Upper lobe of left lung (tissue), 6 donors: ENCODE data around the gene AIMP1. TPM values are rescaled to one million over a fixed set of nuclear protein-coding genes. Genes with fewer than 3 reads are reported as not detected.

ENCODE experiments used
- ATAC-seq, 2 donors: fragments of 200-7000 bp; cut with Tn5 transposase; one replicate each; pipeline ENCODE4 v1.9.1; 2022; ENCODE audit warnings: mild to moderate bottlenecking in 2 of 2, moderate library complexity in 2 of 2; ENCODE audit not compliant: low FRiP score in 2 of 2
- DNase-seq, 2 donors: peaks; one replicate each; pipeline ENCODE4 v3.0.0-alpha.2; 2019 to 2020
- H3K27ac ChIP-seq, 4 donors: fragments of 200-600 bp; sonication (generic); one replicate each; pipeline ENCODE4 v1.5.1; 2016 to 2019
- H3K27me3 ChIP-seq, 4 donors: fragments of 200-600 bp; sonication (generic); one replicate each; pipeline ENCODE4 v1.5.1; 2017 to 2019
- H3K36me3 ChIP-seq, 4 donors: fragments of 200-600 bp; sonication (generic); one replicate each; pipeline ENCODE4 v1.5.1; 2016 to 2019
- H3K4me1 ChIP-seq, 4 donors: fragments of 200-600 bp; sonication (generic); one replicate each; pipeline ENCODE4 v1.5.1; 2018 to 2019
- H3K4me3 ChIP-seq, 4 donors: fragments of 200-600 bp; sonication (generic); one replicate each; pipeline ENCODE4 v1.5.1; 2017 to 2019; ENCODE audit warnings: mild to moderate bottlenecking in 2 of 4, moderate library complexity in 1 of 4
- H3K9me3 ChIP-seq, 4 donors: fragments of 200-600 bp; sonication (generic); one replicate each; pipeline ENCODE4 v1.5.1; 2018 to 2019
- EP300 ChIP-seq, 4 donors: sonication (generic); formaldehyde crosslinking; IDR thresholded peaks; one replicate each; pipeline ENCODE4 v1.5.1; 2017; ENCODE audit warnings: antibody characterized with exemption in 4 of 4, control low read depth in 2 of 4
- POLR2A ChIP-seq, 4 donors: fragments of 450-650 bp; IDR thresholded peaks; one replicate each; pipeline ENCODE4 v1.5.1; 2016 to 2017; ENCODE audit warnings: antibody characterized with exemption in 4 of 4, mild to moderate bottlenecking in 2 of 4
- POLR2AphosphoS5 ChIP-seq, 2 donors: sonication (generic); formaldehyde crosslinking; IDR thresholded peaks; one replicate each; pipeline ENCODE4 v1.5.1; 2017; ENCODE audit warnings: antibody characterized with exemption in 2 of 2
- WGBS, 2 donors: methylation state at CpG; one replicate each; pipeline ENCODE4 v1.1.5; 2017 to 2018; 5-methylcytosine and 5-hydroxymethylcytosine counted together
- total RNA-seq, 6 donors: library from RNA; depleted of rRNA in 4 of 6; stranded (reverse); fragments of >200 nt in 4 of 6; gene quantifications; one replicate each; pipeline versions ENCODE4 v1.1.0 to v1.2.1, GENCODE V29; 2016 to 2021
- TF ChIP-seq, protein P1 (sequence below), 6 experiments: fragments of 450-650 bp in 4 of 6; fragments of 200-600 bp in 2 of 6; sonication (generic) in 2 of 6; IDR thresholded peaks; one replicate each; pipeline ENCODE4 v1.5.1; 2016 to 2019; ENCODE audit warnings: antibody characterized with exemption in 6 of 6
- donor health status: DM: no; HTN: no; CAD: no; lungs with moderate emphysema.
- donor health status: DM: no; HTN: yes; CAD: no; lungs with severe emphysema.

Gene AIMP1
- total RNA-seq, 6 donors from 2014 or later = 9.4 to 38.5 (median 28.4) TPM

DNA sequence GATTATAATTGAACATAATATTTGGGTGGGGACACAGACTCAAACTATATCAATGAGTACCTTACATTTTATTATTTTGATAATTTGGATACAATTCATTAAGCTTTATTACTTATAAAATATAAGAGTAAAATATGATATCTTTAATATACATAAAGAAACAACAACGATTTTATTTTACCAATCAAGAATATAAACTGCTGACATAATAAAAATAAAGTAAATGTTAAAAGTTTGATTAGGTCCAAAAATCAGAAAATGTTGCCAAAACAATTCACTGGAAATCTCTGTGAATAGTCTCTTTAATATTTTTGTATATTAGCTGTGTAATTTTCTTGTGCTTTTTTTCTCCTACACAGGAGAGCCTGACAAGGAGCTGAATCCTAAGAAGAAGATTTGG lies 30.8 kb downstream of the AIMP1 start:
- Histone ChIP-seq H3K4me3 (no peak overlapping the region), H3K9me3 (no peaks in the 10 kb centered on the region), H3K36me3 (peaks cover 0 to 47% (median 7%) of the 10 kb centered on the region in 4 donors), H3K27me3 (no peaks in the 10 kb centered on the region), H3K27ac (no peak overlapping the region), H3K4me1 (no peaks in the 10 kb centered on the region)
- DNase-seq (no peak), ATAC-seq (no peak)
- TF ChIP-seq POLR2A (IDR thresholded peaks at IDR 0.05) = no peak
- WGBS, 2 donors = 91 to 97% methylated on average over 1 of the region's 1 CpG

DNA sequence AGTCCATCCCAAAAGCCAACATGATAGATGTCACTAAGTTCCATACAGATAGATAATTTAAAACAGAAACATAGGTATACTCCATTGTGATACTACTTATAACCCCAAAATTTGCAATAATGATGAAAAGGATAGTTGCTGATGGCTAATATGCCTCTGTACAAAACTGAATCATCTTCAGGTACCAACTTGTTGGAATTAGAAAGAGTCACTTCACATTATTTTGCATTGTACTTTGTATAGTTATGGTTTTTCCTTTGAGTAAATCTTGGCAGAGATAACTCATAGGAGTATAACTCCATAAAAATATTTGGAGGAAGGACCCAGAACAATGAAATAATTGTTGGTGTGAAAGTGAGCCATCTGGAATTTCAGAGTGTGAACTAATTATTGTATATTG lies 34.7 kb downstream of the AIMP1 start:
- Histone ChIP-seq H3K9me3 (no peaks in the 10 kb centered on the region), H3K27ac (no peak overlapping the region), H3K4me1 (no peaks in the 10 kb centered on the region), H3K36me3 (peaks cover 0 to 51% (median 7%) of the 10 kb centered on the region in 4 donors), H3K4me3 (no peak overlapping the region), H3K27me3 (no peaks in the 10 kb centered on the region)
- DNase-seq = no peak
- TF ChIP-seq POLR2A (IDR thresholded peaks at IDR 0.05) (no peak), POLR2AphosphoS5 (IDR thresholded peaks at IDR 0.05) (no peak), EP300 (IDR thresholded peaks at IDR 0.05) (no peak)
- TF ChIP-seq, protein P1, sequence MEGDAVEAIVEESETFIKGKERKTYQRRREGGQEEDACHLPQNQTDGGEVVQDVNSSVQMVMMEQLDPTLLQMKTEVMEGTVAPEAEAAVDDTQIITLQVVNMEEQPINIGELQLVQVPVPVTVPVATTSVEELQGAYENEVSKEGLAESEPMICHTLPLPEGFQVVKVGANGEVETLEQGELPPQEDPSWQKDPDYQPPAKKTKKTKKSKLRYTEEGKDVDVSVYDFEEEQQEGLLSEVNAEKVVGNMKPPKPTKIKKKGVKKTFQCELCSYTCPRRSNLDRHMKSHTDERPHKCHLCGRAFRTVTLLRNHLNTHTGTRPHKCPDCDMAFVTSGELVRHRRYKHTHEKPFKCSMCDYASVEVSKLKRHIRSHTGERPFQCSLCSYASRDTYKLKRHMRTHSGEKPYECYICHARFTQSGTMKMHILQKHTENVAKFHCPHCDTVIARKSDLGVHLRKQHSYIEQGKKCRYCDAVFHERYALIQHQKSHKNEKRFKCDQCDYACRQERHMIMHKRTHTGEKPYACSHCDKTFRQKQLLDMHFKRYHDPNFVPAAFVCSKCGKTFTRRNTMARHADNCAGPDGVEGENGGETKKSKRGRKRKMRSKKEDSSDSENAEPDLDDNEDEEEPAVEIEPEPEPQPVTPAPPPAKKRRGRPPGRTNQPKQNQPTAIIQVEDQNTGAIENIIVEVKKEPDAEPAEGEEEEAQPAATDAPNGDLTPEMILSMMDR (IDR thresholded peaks at IDR 0.05) = no peak
- ATAC-seq = no peak

DNA sequence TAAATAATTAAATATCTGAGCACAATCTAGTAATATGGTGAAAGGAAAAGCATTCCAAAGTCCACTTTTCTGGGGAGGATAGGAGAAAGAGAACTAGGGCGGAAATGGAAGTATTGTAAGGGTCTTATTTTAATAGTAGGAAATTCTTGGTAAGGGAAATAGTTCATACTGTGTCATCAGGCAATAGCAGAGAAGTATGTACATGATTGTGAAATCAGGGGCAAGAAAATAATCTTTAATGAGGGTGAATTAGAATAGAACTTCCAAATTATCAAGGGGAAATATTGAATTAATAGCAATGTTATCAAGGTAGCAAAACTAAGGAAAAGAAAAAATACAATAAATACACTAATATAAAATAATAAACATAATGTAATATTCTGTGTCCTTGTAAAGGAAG lies 37.4 kb downstream of the AIMP1 start:
- no peak overlapping the region for H3K4me3 ChIP-seq
- no peak for ATAC-seq
- DNase-seq = no peak
- no peaks in the 10 kb centered on the region for H3K4me1 ChIP-seq
- H3K9me3 ChIP-seq = no peaks in the 10 kb centered on the region
- no peak overlapping the region for H3K27ac ChIP-seq
- H3K36me3 ChIP-seq = peaks cover 0 to 26% (median 5%) of the 10 kb centered on the region in 4 donors
- no peaks in the 10 kb centered on the region for H3K27me3 ChIP-seq
- TF ChIP-seq, protein P1 (IDR thresholded peaks at IDR 0.05) = no peak
- TF ChIP-seq POLR2A (IDR thresholded peaks at IDR 0.05) (no peak), EP300 (IDR thresholded peaks at IDR 0.05) (no peak), POLR2AphosphoS5 (IDR thresholded peaks at IDR 0.05) (no peak)
- WGBS, 2 donors = 91 to 100% methylated on average over 1 of the region's 1 CpG

DNA sequence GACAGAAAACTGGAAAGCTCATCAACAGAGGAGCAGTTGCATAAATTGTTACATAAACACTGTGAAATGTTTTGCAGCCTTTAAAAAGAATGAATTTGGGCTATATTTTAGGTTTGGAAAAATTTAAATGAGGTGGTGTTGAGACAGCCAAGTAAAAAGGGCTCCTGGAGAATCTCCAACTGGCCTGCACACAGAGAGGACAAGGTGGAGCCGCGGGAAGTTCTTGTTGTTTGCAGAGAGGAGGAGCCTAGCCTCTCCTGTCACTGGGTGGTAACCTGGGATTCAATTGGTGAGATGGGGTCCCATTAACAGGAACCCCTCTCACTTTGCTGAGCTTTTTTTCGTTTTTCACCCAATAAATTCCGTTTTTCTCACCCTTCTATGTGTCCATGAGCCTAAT lies 38.8 kb downstream of the AIMP1 start:
- Histone ChIP-seq H3K27me3 (no peaks in the 10 kb centered on the region), H3K27ac (no peak overlapping the region), H3K36me3 (peaks cover 0 to 12% (median 1%) of the 10 kb centered on the region in 4 donors), H3K4me3 (no peak overlapping the region), H3K9me3 (no peaks in the 10 kb centered on the region), H3K4me1 (no peaks in the 10 kb centered on the region)
- ATAC-seq (no peak), DNase-seq (no peak)
- WGBS, 2 donors = 57 to 62% methylated on average over 4 of the region's 4 CpGs
- TF ChIP-seq POLR2AphosphoS5 (IDR thresholded peaks at IDR 0.05) (no peak), EP300 (IDR thresholded peaks at IDR 0.05) (no peak), POLR2A (IDR thresholded peaks at IDR 0.05) (no peak)
- TF ChIP-seq, protein P1 (IDR thresholded peaks at IDR 0.05) = no peak

DNA sequence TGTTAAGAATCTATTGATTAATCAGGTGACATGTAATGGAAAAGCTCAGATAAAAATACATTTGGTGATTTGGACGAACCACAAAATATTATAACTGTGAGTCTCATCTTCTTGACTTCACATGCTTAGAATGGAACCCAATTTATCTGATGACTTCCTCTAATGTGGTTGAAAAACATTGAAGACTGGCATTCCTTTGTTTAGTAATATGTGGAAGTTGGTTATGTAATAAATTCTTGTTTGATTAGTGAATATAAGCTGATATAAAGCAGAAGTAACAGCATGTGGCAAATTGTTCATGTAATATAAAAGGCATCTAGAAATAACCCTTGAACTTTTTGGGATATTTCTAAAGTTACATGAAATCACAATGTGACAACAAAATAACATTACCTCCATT lies 42.5 kb downstream of the AIMP1 start:
- Histone ChIP-seq H3K27ac (no peak overlapping the region), H3K4me1 (no peaks in the 10 kb centered on the region)
- no peak for TF ChIP-seq POLR2A (IDR thresholded peaks at IDR 0.05)
- no peak for TF ChIP-seq POLR2AphosphoS5 (IDR thresholded peaks at IDR 0.05)

DNA sequence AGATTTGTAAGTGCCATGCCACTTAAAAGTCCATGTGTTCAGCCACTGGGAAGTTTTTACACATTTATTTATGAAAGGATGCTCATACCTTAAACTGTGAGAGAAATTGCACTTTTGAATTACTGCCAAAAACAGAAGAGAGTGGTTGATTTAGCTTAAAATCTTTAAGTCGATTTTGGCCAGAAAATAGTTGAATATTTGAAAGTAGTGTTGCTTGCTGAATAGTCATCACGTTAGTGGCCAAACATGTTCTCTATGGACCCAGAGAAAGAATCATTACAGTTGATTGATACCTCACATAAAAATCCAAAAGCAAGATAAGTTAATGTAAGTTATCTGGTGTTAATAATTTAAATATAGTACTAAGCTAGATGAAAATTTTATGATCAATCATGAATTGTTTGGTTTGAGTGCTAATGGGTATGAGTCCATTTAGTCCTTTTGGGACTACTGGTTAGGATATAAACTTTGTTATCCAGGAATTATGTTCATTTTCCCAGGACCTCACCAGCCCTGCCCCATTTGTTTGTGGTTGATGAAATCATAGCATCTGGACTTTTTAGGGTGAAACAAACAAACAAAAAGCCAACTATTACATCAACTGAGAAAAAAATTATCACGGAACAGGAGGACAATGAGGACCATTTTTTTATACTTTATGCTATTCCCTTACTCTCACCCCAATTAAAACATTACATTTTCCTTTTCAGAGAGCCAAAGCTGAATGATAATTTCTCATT lies 45.9 kb downstream of the AIMP1 start:
- H3K4me3 ChIP-seq = no peak overlapping the region
- no peaks in the 10 kb centered on the region for H3K9me3 ChIP-seq
- 79 to 86% methylated on average over 3 of the region's 3 CpGs for WGBS, 2 donors
- no peaks in the 10 kb centered on the region for H3K36me3 ChIP-seq
- DNase-seq = no peak
- no peak for TF ChIP-seq POLR2A (IDR thresholded peaks at IDR 0.05)
- TF ChIP-seq, protein P1 (IDR thresholded peaks at IDR 0.05) = no peak
- no peak for TF ChIP-seq POLR2AphosphoS5 (IDR thresholded peaks at IDR 0.05)
- TF ChIP-seq EP300 (IDR thresholded peaks at IDR 0.05) = no peak
- peaks cover 0 to 10% (median 4%) of the 10 kb centered on the region in 4 donors for H3K4me1 ChIP-seq
- H3K27me3 ChIP-seq = no peaks in the 10 kb centered on the region
- H3K27ac ChIP-seq = no peak overlapping the region
- no peak for ATAC-seq

More for the DNA sequence above, 42.5 kb downstream of the AIMP1 start:
- WGBS, 2 donors = 78 to 80% methylated on average over 1 of the region's 1 CpG
- DNase-seq = no peak
- no peak for ATAC-seq
- Histone ChIP-seq H3K36me3 (no peaks in the 10 kb centered on the region), H3K9me3 (no peaks in the 10 kb centered on the region), H3K4me3 (no peak overlapping the region), H3K27me3 (no peaks in the 10 kb centered on the region)
